K562 (cell line): ENCODE measurements around the gene ZNF747. TPM values are rescaled to one million over a fixed set of nuclear protein-coding genes. Genes with fewer than 3 reads are reported as not detected.
A peak's percentile ranks its signal among the peaks of the same experiment; 100 is the strongest.

Experiments used
- ATAC-seq: fragments of 200-7000 bp; cut with Tn5 transposase; 3 replicates; pipeline ENCODE4 v1.9.1; 2020; ENCODE audit warnings: moderate library complexity
- BruUV-seq: library from RNA; stranded (reverse); fragments of 400-500 nt; replicated peaks from 2 replicates; lab custom pipeline; 2021; lab: Mats Ljungman, UMichigan
- CTCF ChIA-PET: fragments of 300-600 bp; formaldehyde crosslinking; extraction: SDS; loops from one replicate; lab custom pipeline; 2021; ENCODE audit warnings: low intra/inter-chr PET ratio; lab: Yijun Ruan, JAX
- POLR2A ChIA-PET: fragments of 300-600, 350-650 bp; sonication (Branson Sonifier 250); formaldehyde crosslinking; extraction: SDS; loops from one replicate; lab custom pipeline; 2021; ENCODE audit warnings: antibody characterized with exemption, inconsistent platforms; lab: Yijun Ruan, JAX
- DNase-seq, 4 experiments: peaks; one replicate each; pipeline versions ENCODE4 v3.0.0 to v3.0.0-alpha.2; 2011 to 2018; ENCODE audit warnings: low spot score in 3 of 4, mixed read lengths in 3 of 4; ENCODE audit errors: extremely low read depth in 1 of 4
- FAIRE-seq: peaks from 2 replicates; lab custom pipeline; 2011; peaks lifted over from hg19 to GRCh38; lab: Jason Lieb, UNC
- H2AFZ ChIP-seq: 2 replicates; pipeline ENCODE4 v1.6.0; 2011; ENCODE audit warnings: low read depth, low read length, control low read depth, inconsistent platforms
- H3K27ac ChIP-seq: fragments of 200-600 bp; 3 replicates; pipeline ENCODE4 v1.8.0; 2011; ENCODE audit warnings: low read depth, mild to moderate bottlenecking, control low read depth, inconsistent platforms, low read length, moderate library complexity, mixed read lengths; ENCODE audit errors: extremely low read depth
- H3K27me3 ChIP-seq, 2 experiments: fragments of 300-600 bp in 1 of 2; 2 replicates in 1 of 2; 3 replicates in 1 of 2; pipeline versions ENCODE4 v1.6.0 to v1.8.0; 2011; ENCODE audit warnings: inconsistent platforms in 2 of 2, low read length in 2 of 2, mild to moderate bottlenecking in 1 of 2, mixed read lengths in 1 of 2, moderate library complexity in 1 of 2; ENCODE audit not compliant: control insufficient read depth in 2 of 2, insufficient read depth in 2 of 2
- H3K36me3 ChIP-seq: fragments of 300-600 bp; 3 replicates; pipeline ENCODE4 v1.8.0; 2011; ENCODE audit warnings: mild to moderate bottlenecking, low read length, inconsistent platforms; ENCODE audit not compliant: control insufficient read depth, insufficient read depth
- H3K4me1 ChIP-seq, 2 experiments: fragments of 200-600 bp in 1 of 2; replicated peaks in 1 of 2; 2 replicates in 1 of 2; 3 replicates in 1 of 2; pipeline versions ENCODE4 v1.5.1 to v1.8.0; 2011; ENCODE audit warnings: inconsistent platforms in 2 of 2, low read length in 2 of 2, mild to moderate bottlenecking in 1 of 2, mixed read lengths in 1 of 2, moderate library complexity in 1 of 2; ENCODE audit not compliant: control insufficient read depth in 2 of 2, insufficient read depth in 2 of 2
- H3K4me2 ChIP-seq: 2 replicates; pipeline ENCODE4 v1.6.1; 2011; ENCODE audit warnings: low read length, control low read depth, inconsistent platforms, mixed read lengths; ENCODE audit not compliant: insufficient read depth
- H3K4me3 ChIP-seq: fragments of 200-600 bp; sonication (generic), shearing (Covaris generic); 2 replicates; pipeline ENCODE4 v1.5.1; 2016; ENCODE audit warnings: control low read depth, inconsistent platforms
- H3K79me2 ChIP-seq: fragments of 200-600 bp; 3 replicates; pipeline ENCODE4 v1.8.0; 2011; ENCODE audit warnings: low read length, inconsistent platforms; ENCODE audit not compliant: control insufficient read depth, insufficient read depth
- H3K9ac ChIP-seq, 2 experiments: 2 replicates each; pipeline versions ENCODE4 v1.6.0 to v1.6.1; 2011; ENCODE audit warnings: low read depth in 2 of 2, low read length in 2 of 2, control low read depth in 1 of 2, inconsistent platforms in 1 of 2, mild to moderate bottlenecking in 1 of 2, mixed read lengths in 1 of 2; ENCODE audit not compliant: insufficient read depth in 1 of 2
- H3K9me1 ChIP-seq: one replicate; pipeline ENCODE4 v1.6.0; 2011; ENCODE audit warnings: inconsistent platforms, mild to moderate bottlenecking, low read length, moderate library complexity; ENCODE audit not compliant: control insufficient read depth, insufficient read depth
- H3K9me3 ChIP-seq: replicated peaks from 2 replicates; pipeline ENCODE4 v1.5.1; 2011; ENCODE audit warnings: low read depth, low read length, inconsistent platforms; ENCODE audit not compliant: control insufficient read depth, insufficient read depth
- H4K20me1 ChIP-seq: replicated peaks from 2 replicates; pipeline ENCODE4 v1.6.1; 2011; ENCODE audit warnings: low read length, inconsistent platforms, mixed read lengths; ENCODE audit not compliant: control insufficient read depth, insufficient read depth
- ADNP ChIP-seq: fragments of 200-800 bp; sonication (Bioruptor generic); IDR thresholded peaks from 2 replicates; pipeline ENCODE4 v1.6.1; 2016; ENCODE audit warnings: missing genetic modification characterization, missing compliant biosample characterization
- CHCHD3 ChIP-seq: fragments of 250-450 bp; sonication (Bioruptor Pico); IDR thresholded peaks from 2 replicates; pipeline ENCODE4 v2.1.2; 2022; ENCODE audit warnings: mild to moderate bottlenecking
- GTF2A2 ChIP-seq: IDR thresholded peaks from 2 replicates; pipeline ENCODE4 v1.6.1; 2016; ENCODE audit warnings: mild to moderate bottlenecking, missing genetic modification characterization, missing compliant biosample characterization
- HOXB6 ChIP-seq: fragments of 250-450 bp; sonication (Bioruptor Pico); IDR thresholded peaks from 2 replicates; pipeline ENCODE4 v1.5.1; 2022; ENCODE audit warnings: mild to moderate bottlenecking, borderline replicate concordance
- KDM4B ChIP-seq, 2 experiments: fragments of 450-650 bp in 1 of 2; sonication (generic) in 1 of 2; IDR thresholded peaks; 2 replicates each; pipeline ENCODE4 v1.6.1; 2016 to 2017; ENCODE audit warnings: borderline replicate concordance in 2 of 2, antibody characterized with exemption in 1 of 2, low read depth in 1 of 2, mild to moderate bottlenecking in 1 of 2
- NFIX ChIP-seq: fragments of 250-450 bp; sonication (Bioruptor Pico); IDR thresholded peaks from 2 replicates; pipeline ENCODE4 v1.4.0; 2020; ENCODE audit warnings: low read depth, mild to moderate bottlenecking, moderate library complexity
- NR1H2 ChIP-seq: sonication (generic); formaldehyde crosslinking; IDR thresholded peaks from 2 replicates; pipeline ENCODE4 v1.4.0; 2020; ENCODE audit warnings: mild to moderate bottlenecking, missing genetic modification reagents
- SMAD4 ChIP-seq: fragments of 250-450 bp; sonication (Bioruptor Pico); conservative IDR thresholded peaks from 2 replicates; pipeline ENCODE4 v1.8.0; 2021; ENCODE audit warnings: inconsistent platforms, mild to moderate bottlenecking, moderate library complexity
- TAF15 ChIP-seq: fragments of 200-400 bp; formaldehyde crosslinking; IDR thresholded peaks from 2 replicates; pipeline ENCODE4 v1.6.1; 2017; ENCODE audit warnings: mild to moderate bottlenecking, low read depth, low read length, moderate library complexity
- ZNF12 ChIP-seq: sonication (generic); formaldehyde crosslinking; IDR thresholded peaks from 2 replicates; pipeline ENCODE4 v1.4.0; 2020; ENCODE audit warnings: mild to moderate bottlenecking, missing genetic modification reagents
- ZNF124 ChIP-seq: sonication (generic); formaldehyde crosslinking; IDR thresholded peaks from 2 replicates; pipeline ENCODE4 v1.8.1; 2022; ENCODE audit warnings: missing genetic modification reagents
- ZNF175 ChIP-seq: fragments of 200-800 bp; sonication (Bioruptor generic); IDR thresholded peaks from 2 replicates; pipeline ENCODE4 v1.6.1; 2016; ENCODE audit warnings: low read depth, mild to moderate bottlenecking, missing genetic modification characterization, missing compliant biosample characterization
- ZSCAN32 ChIP-seq: fragments of 450-650 bp; formaldehyde crosslinking; IDR thresholded peaks from 2 replicates; pipeline ENCODE4 v1.4.0; 2020; ENCODE audit warnings: mild to moderate bottlenecking, moderate library complexity
- WGBS: fragments of 100-300 bp; shearing (Covaris generic); methylation state at CpG from one replicate; pipeline ENCODE4 v1.1.6; 2016; ENCODE audit warnings: low coverage, mixed read lengths; ENCODE audit not compliant: insufficient coverage; ENCODE audit errors: missing lambda C conversion rate; 5-methylcytosine and 5-hydroxymethylcytosine counted together
- in situ Hi-C: fragments of 300-500 bp; cut with MboI; formaldehyde crosslinking; loops from 4 replicates; pipeline ENCODE4 v1.15.0; 2018; ENCODE audit warnings: inconsistent platforms, mixed read lengths
- intact Hi-C: fragments of 100-400 bp; cut with micrococcal nuclease; formaldehyde crosslinking; loops from 2 replicates; pipeline ENCODE4 v1.14.2; 2022
- polyA plus RNA-seq, 8 experiments: library from polyadenylated mRNA; depleted of rRNA in 4 of 8; stranded (reverse) in 5 of 8; unstranded in 3 of 8; fragments of >200 nt; fragmentation: Nextera tagmentation in 2 of 8; fragmentation: Illumina TruSeq in 1 of 8; extraction: Ambion mirVana in 2 of 8; extraction: Trizol in 1 of 8; gene quantifications; 2 replicates each; pipeline versions ENCODE4 v1.2.1 to v1.2.3, GENCODE V29; 2011 to 2014; ENCODE audit warnings: inconsistent platforms in 1 of 8, missing spikeins in 1 of 8
- total RNA-seq, 7 experiments: library from RNA; depleted of rRNA in 6 of 7; stranded (reverse); fragments of >200 nt in 6 of 7; fragmentation: Illumina TruSeq in 2 of 7; extraction: Trizol in 2 of 7; gene quantifications; 2 replicates each; pipeline versions ENCODE4 v1.2.1 to v1.2.3, GENCODE V29; 2011 to 2021; ENCODE audit warnings: low replicate concordance in 1 of 7
- TF ChIP-seq, protein P1 (sequence below), 2 experiments: fragments of 450-650 bp; IDR thresholded peaks; 2 replicates each; pipeline ENCODE4 v1.6.1; 2018; ENCODE audit warnings: mild to moderate bottlenecking in 2 of 2, low read depth in 1 of 2; ENCODE audit not compliant: partially characterized antibody in 2 of 2
- TF ChIP-seq, protein P2 (sequence below): sonication (generic); formaldehyde crosslinking; IDR thresholded peaks from 2 replicates; pipeline ENCODE4 v1.8.1; 2023; ENCODE audit warnings: mild to moderate bottlenecking, missing genetic modification reagents

ZNF747 gene
- total and polyA plus RNA-seq, 9 of the 15 experiments (the other 6 are each of a cell fraction or from before 2014, with no cell fraction given), result 0.14 to 3.3 (median 1.5) TPM

DNA sequence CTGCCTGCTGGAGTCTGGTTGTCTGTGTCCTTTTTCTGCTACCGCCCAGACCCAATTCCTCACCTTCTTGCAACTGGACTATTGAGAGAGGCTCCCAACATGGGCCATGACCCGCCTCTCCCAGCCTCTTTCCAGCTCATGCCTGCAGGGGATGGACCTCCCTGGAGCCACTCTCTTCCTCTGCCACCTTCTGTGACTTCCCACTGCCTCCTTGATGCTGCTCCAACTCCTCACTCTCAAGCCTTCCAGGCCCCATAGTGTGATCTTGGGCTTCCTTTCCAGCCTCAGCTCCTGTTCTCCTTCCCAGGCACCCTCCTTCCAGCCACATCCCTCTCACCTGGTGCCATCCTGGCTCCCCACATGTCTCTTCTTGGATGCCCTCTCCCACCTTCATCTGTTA is 19.4 kb downstream of the ZNF747 start:
- TF ChIP-seq NFIX (CRISPR knock-in tag) (no peak), ZNF175 (CRISPR knock-in tag) (no peak), CHCHD3 (no peak), SMAD4 (CRISPR knock-in tag) (no peak), ZNF124 (CRISPR knock-in tag) (no peak), KDM4B (IDR thresholded peaks at IDR 0.05; ENCODE audit: borderline replicate concordance in 2 of 2, low read depth in 1 of 2) (no peak), ADNP (no peak), HOXB6 (no peak), GTF2A2 (tag) (no peak), ZNF12 (CRISPR knock-in tag) (no peak), TAF15 (no peak), NR1H2 (no peak), ZSCAN32 (no peak)
- TF ChIP-seq, protein P1, sequence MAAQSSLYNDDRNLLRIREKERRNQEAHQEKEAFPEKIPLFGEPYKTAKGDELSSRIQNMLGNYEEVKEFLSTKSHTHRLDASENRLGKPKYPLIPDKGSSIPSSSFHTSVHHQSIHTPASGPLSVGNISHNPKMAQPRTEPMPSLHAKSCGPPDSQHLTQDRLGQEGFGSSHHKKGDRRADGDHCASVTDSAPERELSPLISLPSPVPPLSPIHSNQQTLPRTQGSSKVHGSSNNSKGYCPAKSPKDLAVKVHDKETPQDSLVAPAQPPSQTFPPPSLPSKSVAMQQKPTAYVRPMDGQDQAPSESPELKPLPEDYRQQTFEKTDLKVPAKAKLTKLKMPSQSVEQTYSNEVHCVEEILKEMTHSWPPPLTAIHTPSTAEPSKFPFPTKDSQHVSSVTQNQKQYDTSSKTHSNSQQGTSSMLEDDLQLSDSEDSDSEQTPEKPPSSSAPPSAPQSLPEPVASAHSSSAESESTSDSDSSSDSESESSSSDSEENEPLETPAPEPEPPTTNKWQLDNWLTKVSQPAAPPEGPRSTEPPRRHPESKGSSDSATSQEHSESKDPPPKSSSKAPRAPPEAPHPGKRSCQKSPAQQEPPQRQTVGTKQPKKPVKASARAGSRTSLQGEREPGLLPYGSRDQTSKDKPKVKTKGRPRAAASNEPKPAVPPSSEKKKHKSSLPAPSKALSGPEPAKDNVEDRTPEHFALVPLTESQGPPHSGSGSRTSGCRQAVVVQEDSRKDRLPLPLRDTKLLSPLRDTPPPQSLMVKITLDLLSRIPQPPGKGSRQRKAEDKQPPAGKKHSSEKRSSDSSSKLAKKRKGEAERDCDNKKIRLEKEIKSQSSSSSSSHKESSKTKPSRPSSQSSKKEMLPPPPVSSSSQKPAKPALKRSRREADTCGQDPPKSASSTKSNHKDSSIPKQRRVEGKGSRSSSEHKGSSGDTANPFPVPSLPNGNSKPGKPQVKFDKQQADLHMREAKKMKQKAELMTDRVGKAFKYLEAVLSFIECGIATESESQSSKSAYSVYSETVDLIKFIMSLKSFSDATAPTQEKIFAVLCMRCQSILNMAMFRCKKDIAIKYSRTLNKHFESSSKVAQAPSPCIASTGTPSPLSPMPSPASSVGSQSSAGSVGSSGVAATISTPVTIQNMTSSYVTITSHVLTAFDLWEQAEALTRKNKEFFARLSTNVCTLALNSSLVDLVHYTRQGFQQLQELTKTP (IDR thresholded peaks at IDR 0.05; ENCODE audit: low read depth in 1 of 2, partially characterized antibody in 2 of 2), result no peak
- TF ChIP-seq, protein P2, sequence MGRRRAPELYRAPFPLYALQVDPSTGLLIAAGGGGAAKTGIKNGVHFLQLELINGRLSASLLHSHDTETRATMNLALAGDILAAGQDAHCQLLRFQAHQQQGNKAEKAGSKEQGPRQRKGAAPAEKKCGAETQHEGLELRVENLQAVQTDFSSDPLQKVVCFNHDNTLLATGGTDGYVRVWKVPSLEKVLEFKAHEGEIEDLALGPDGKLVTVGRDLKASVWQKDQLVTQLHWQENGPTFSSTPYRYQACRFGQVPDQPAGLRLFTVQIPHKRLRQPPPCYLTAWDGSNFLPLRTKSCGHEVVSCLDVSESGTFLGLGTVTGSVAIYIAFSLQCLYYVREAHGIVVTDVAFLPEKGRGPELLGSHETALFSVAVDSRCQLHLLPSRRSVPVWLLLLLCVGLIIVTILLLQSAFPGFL (CRISPR knock-in tag), result no peak

More for the DNA sequence above, 19.4 kb downstream of the ZNF747 start:
- Histone ChIP-seq H3K27me3 (no peaks in the 10 kb centered on the region), H3K27ac (no peak overlapping the region), H4K20me1 (no peaks in the 10 kb centered on the region), H3K4me1 (peaks cover 0 to 9% of the 10 kb centered on the region in 2 experiments; a peak in 2 of 5 replicates), H3K9me3 (no peaks in the 10 kb centered on the region), H3K4me3 (no peak overlapping the region), H2AFZ (no peak overlapping the region), H3K4me2 (no peak overlapping the region), H3K9ac (peak overlapping the region in 1 of 2 experiments; percentile 37; a peak in 1 of 4 replicates), H3K79me2 (no peaks in the 10 kb centered on the region), H3K36me3 (no peaks in the 10 kb centered on the region), H3K9me1 (peaks cover 2% of the 10 kb centered on the region)
- POLR2A ChIA-PET, result interaction anchor here (0.8 kb wide), 2 partner anchors 12 to 18 kb away, joined by 3 read pairs; no protein-coding TSS in a partner anchor
- intact Hi-C loops, result no loop called here
- FAIRE-seq, result no peak
- DNase-seq, result no peak
- no peak for ATAC-seq
- BruUV-seq, result no TSS peak
- in situ Hi-C loops, result no loop called here
- 19% methylated on average over 2 of the region's 2 CpGs for WGBS
- CTCF ChIA-PET, result no interaction called here
